ENCODE results near the gene KCNC1. TPM values are rescaled to one million over a fixed set of nuclear protein-coding genes. Genes with fewer than 3 reads are reported as not detected.

The KCNC1 gene
- total RNA-seq, 1 experiment from 2014 or later = 0.20 TPM

GRCh38 chr11:17735818-17736578, 1.4 kb downstream of the KCNC1 start (continued):
- TF ChIP-seq STAT6 (CRISPR knock-in tag; conservative IDR thresholded peaks at IDR 0.05; ENCODE audit: low read depth) (0 out of 2 replicates have a peak, but pooled peaks have one; percentile 33), USF1 (CRISPR knock-in tag; IDR thresholded peaks at IDR 0.05) (peak; percentile 78), CREM (CRISPR knock-in tag; IDR thresholded peaks at IDR 0.05) (peak; percentile 61; the same call in 1 of the 2 replicates), TEAD4 (CRISPR knock-in tag; IDR thresholded peaks at IDR 0.05) (peak; percentile 95)

- H3K4me1 Mint-ChIP-seq = peaks cover 11% of the 10 kb centered on the region
- no peak overlapping the region for H3K4me3 Mint-ChIP-seq
- no peak for ATAC-seq
- CTCF ChIA-PET = interaction anchor here (1.6 to 4.3 kb wide), 5 partner anchors 16 to 241 kb away, joined by 3 to 83 read pairs (median 27); partner anchors contain the start of gene MYOD1
- no peaks in the 10 kb centered on the region for H3K36me3 Mint-ChIP-seq
- POLR2A ChIA-PET = interaction anchor here (1.1 kb wide), 1 partner anchor 9 kb away, joined by 3 read pairs; no protein-coding TSS in a partner anchor
- DNase-seq (ENCODE audit: low spot score) = no peak
- TF ChIP-seq ZNF416 (CRISPR knock-in tag; IDR thresholded peaks at IDR 0.05) (no peak), NR2C2 (CRISPR knock-in tag; IDR thresholded peaks at IDR 0.05) (no peak), ZNF317 (CRISPR knock-in tag; IDR thresholded peaks at IDR 0.05; ENCODE audit: borderline replicate concordance, low read depth) (no peak), CTCF (IDR thresholded peaks at IDR 0.05) (no peak)
- no peak overlapping the region for H3K27ac Mint-ChIP-seq
- no peaks in the 10 kb centered on the region for H3K9me3 Mint-ChIP-seq
- peaks cover 29% of the 10 kb centered on the region for H3K27me3 Mint-ChIP-seq (ENCODE audit: low read depth)
Observed at GRCh38 chr11:17736579-17736893, 2.0 kb downstream of the KCNC1 start.

- no peak overlapping the region for H3K27ac Mint-ChIP-seq
Observed at GRCh38 chr11:17736930-17737817, 2.6 kb downstream of the KCNC1 start.

GRCh38 chr11:17738151-17738973, 3.8 kb downstream of the KCNC1 start:
- ATAC-seq (no peak), DNase-seq (ENCODE audit: low spot score) (no peak)
- Mint-ChIP-seq H3K9me3 (no peaks in the 10 kb centered on the region), H3K27me3 (ENCODE audit: low read depth) (peaks cover 13% of the 10 kb centered on the region), H3K4me1 (peaks cover 11% of the 10 kb centered on the region), H3K36me3 (no peaks in the 10 kb centered on the region), H3K27ac (no peak overlapping the region), H3K4me3 (no peak overlapping the region)
- 0 out of 2 replicates have a peak, but pooled peaks have one; percentile 34 for TF ChIP-seq FOXP1 (CRISPR knock-in tag; IDR thresholded peaks at IDR 0.05; ENCODE audit: borderline replicate concordance)
- TF ChIP-seq ZNF263 (CRISPR knock-in tag; IDR thresholded peaks at IDR 0.05; ENCODE audit: low read depth) = 0 out of 2 replicates have a peak, but pooled peaks have one; percentile 31
- TF ChIP-seq NFYB (CRISPR knock-in tag; conservative IDR thresholded peaks at IDR 0.05; ENCODE audit: low read depth) = no peak
- CTCF ChIA-PET = interaction anchor here (0.7 to 3.1 kb wide), 17 partner anchors 8 to 241 kb away, joined by 3 to 21 read pairs (median 5); no protein-coding TSS in a partner anchor
- POLR2A ChIA-PET = no interaction called here

More at GRCh38 chr11:17736930-17737817, 2.6 kb downstream of the KCNC1 start:
- no peak for DNase-seq (ENCODE audit: low spot score)
- POLR2A ChIA-PET = interaction anchor here (1.1 kb wide), 1 partner anchor 9 kb away, joined by 3 read pairs; no protein-coding TSS in a partner anchor
- CTCF ChIA-PET = interaction anchor here (0.7 to 4.3 kb wide), 8 partner anchors 16 to 241 kb away, joined by 3 to 83 read pairs (median 19); partner anchors contain the start of gene MYOD1
- no peak overlapping the region for H3K4me3 Mint-ChIP-seq
- ATAC-seq = no peak
- TF ChIP-seq MYBL2 (CRISPR knock-in tag; IDR thresholded peaks at IDR 0.05) (no peak), GRHL2 (CRISPR knock-in tag; IDR thresholded peaks at IDR 0.05; ENCODE audit: insufficient replicate concordance, severe bottlenecking) (no peak), GTF2I (CRISPR knock-in tag; conservative IDR thresholded peaks at IDR 0.05) (no peak), ELF4 (CRISPR knock-in tag; IDR thresholded peaks at IDR 0.05; ENCODE audit: low read depth) (no peak), ZNF219 (CRISPR knock-in tag; IDR thresholded peaks at IDR 0.05; ENCODE audit: borderline replicate concordance) (no peak)
- no peaks in the 10 kb centered on the region for H3K9me3 Mint-ChIP-seq
- H3K27me3 Mint-ChIP-seq (ENCODE audit: low read depth) = peaks cover 24% of the 10 kb centered on the region
- no peaks in the 10 kb centered on the region for H3K36me3 Mint-ChIP-seq
- H3K4me1 Mint-ChIP-seq = peaks cover 11% of the 10 kb centered on the region
